IPS DF 6.9 (cell line): ENCODE measurements around the gene CLEC20A.

ENCODE experiments used
- DNase-seq: peaks from one replicate; pipeline ENCODE4 v3.0.0-alpha.2; 2013; ENCODE audit warnings: low read depth, low spot score
- H3K27ac ChIP-seq: one replicate; pipeline ENCODE4 v1.5.1; 2013; ENCODE audit warnings: low read length, control low read depth
- H3K27me3 ChIP-seq: 2 replicates; pipeline ENCODE4 v1.6.1; 2013; ENCODE audit warnings: mild to moderate bottlenecking, low read length; ENCODE audit not compliant: control insufficient read depth, insufficient read depth
- H3K36me3 ChIP-seq: 2 replicates; pipeline ENCODE4 v1.6.1; 2013; ENCODE audit warnings: low read length; ENCODE audit not compliant: control insufficient read depth, insufficient read depth
- H3K4me1 ChIP-seq: 2 replicates; pipeline ENCODE4 v1.6.1; 2013; ENCODE audit warnings: low read length; ENCODE audit not compliant: control insufficient read depth, insufficient read depth
- H3K4me3 ChIP-seq: 2 replicates; pipeline ENCODE4 v1.5.1; 2013; ENCODE audit warnings: mild to moderate bottlenecking, low read length
- H3K9me3 ChIP-seq: 2 replicates; pipeline ENCODE4 v1.6.1; 2013; ENCODE audit warnings: low read length, inconsistent platforms; ENCODE audit not compliant: control insufficient read depth, insufficient read depth
- whole genome bisulfite sequencing: extraction: QIAGEN DNeasy Blood & Tissue Kit; methylation state at CpG from one replicate; pipeline ENCODE4 v1.1.7; 2013; ENCODE audit warnings: mixed read lengths, missing lambda C conversion rate; ENCODE audit not compliant: insufficient read length, insufficient coverage; 5-methylcytosine and 5-hydroxymethylcytosine counted together

Gene CLEC20A

GRCh38 chr1:178490136-178490535 is 6.6 kb downstream of the CLEC20A start:
- no CpG with 5 or more reads among the region's 8 CpGs for WGBS
- no peak for DNase-seq
- H3K4me3 ChIP-seq, result no peak overlapping the region
- H3K27ac ChIP-seq, result no peak overlapping the region
- no peaks in the 10 kb centered on the region for H3K9me3 ChIP-seq
- H3K27me3 ChIP-seq, result no peaks in the 10 kb centered on the region
- H3K4me1 ChIP-seq, result no peaks in the 10 kb centered on the region
- H3K36me3 ChIP-seq, result no peaks in the 10 kb centered on the region; the same call in 1 of the 2 replicates

GRCh38 chr1:178489399-178489798 is 7.4 kb downstream of the CLEC20A start:
- Histone ChIP-seq H3K27ac (no peak overlapping the region), H3K9me3 (no peaks in the 10 kb centered on the region), H3K27me3 (no peaks in the 10 kb centered on the region), H3K4me3 (no peak overlapping the region), H3K4me1 (no peaks in the 10 kb centered on the region), H3K36me3 (no peaks in the 10 kb centered on the region; the same call in 1 of the 2 replicates)
- no peak for DNase-seq
- no CpG with 5 or more reads among the region's 4 CpGs for WGBS

DNA sequence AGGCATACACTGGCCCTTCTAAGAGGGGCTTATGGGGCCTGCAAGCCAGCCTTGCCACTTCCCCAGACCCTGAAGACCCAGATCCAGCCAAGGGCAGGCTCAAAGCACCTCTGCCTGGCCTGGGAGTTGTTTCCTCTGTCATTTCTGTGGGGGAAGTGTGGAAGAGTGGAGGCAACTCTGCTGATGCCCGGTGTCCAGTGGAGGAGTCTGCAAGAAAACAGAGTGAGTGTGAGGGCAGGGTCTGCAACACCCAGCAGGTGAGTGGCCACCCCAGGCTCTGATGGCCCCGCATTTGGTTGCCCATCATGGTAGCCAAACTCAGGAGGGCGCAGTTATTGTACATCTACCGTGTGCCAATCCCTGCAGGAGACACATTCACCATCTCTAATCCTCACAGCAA is 8.4 kb downstream of the CLEC20A start:
- no peak for DNase-seq
- Histone ChIP-seq H3K4me3 (no peak overlapping the region), H3K27me3 (no peaks in the 10 kb centered on the region), H3K36me3 (no peaks in the 10 kb centered on the region; the same call in 1 of the 2 replicates), H3K4me1 (no peaks in the 10 kb centered on the region), H3K27ac (no peak overlapping the region), H3K9me3 (no peaks in the 10 kb centered on the region)
- WGBS, result no CpG with 5 or more reads among the region's 4 CpGs

DNA sequence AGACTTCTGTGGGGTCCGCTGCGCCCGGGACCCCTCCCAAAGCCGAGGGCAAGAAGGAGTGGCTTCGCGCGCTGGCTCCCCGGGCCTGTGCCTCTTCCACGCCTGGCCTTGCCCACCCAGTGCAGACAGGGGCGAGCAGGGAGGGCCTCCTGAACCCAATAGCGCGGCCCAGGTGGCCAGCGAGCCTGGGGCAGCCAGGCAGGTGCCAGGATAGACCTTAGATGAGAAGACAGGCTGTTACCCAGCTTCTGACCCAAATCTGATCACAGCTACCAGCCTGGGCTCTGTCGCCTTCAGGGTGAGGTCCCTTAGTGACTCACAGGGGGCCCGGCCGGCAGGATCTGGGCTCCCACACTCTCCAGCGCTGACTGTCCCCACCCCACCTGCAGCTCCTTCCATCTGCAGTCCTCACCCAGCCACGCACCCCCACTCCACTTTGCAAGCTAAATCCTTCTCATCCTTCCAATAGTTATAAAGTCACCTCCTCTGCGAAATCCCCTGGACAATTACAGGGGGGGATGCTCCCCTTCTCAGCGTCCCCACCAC is 9.6 kb downstream of the CLEC20A start:
- Histone ChIP-seq H3K4me3 (no peak overlapping the region), H3K36me3 (no peaks in the 10 kb centered on the region; the same call in 1 of the 2 replicates), H3K27me3 (no peaks in the 10 kb centered on the region), H3K9me3 (no peaks in the 10 kb centered on the region), H3K27ac (no peak overlapping the region), H3K4me1 (no peaks in the 10 kb centered on the region)
- no peak for DNase-seq
- WGBS, result no CpG with 5 or more reads among the region's 20 CpGs

DNA sequence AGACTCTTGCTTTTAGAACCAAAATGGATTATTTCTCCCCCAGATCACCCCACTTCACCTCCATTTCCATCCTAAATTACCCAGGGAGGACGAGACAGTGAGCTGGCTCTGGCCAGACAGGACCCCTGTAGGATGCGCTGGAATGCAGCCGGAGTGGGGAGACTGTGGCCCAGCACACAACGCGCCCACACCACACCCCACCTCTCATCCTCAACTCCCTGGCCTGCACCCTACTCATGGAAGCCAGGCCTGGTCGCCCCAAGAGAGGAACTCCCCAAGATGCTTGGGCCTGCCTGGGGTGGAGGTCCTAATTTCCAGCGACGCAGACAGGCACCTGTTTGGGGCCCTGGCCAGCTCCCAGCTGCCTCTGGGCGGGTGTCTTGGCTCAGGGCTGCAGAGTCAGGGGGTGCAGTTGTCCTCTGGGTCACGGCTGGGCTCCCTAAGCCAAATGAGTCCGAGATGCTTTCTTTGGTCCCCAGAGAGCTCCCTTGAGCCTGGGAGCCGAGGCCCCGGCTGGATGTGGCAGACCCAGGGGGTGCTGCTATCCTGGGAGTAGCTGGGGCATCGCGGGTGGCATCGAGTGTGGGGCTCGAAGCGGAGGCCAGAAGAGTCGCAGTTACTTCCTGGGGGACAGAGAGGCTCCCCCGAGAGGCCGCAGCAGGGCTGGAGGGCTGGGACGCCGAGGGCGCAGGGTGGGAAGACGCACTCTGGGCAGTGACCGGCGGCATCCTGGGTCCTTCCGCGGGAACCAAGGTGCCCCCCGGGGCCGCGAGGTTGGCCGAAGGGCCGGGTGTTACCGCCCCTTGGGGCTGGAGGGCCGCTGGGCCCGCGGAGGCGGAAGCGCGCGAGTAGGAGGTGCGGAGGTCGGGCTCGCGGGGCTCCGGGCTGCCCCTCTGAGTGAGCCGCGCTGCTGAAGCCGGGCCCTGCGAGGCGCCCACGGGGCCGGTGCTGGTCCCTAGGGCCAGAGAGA is 10.4 kb downstream of the CLEC20A start:
- H3K4me3 ChIP-seq, result no peak overlapping the region
- no CpG with 5 or more reads among the region's 54 CpGs for WGBS
- no peaks in the 10 kb centered on the region for H3K27me3 ChIP-seq

DNA sequence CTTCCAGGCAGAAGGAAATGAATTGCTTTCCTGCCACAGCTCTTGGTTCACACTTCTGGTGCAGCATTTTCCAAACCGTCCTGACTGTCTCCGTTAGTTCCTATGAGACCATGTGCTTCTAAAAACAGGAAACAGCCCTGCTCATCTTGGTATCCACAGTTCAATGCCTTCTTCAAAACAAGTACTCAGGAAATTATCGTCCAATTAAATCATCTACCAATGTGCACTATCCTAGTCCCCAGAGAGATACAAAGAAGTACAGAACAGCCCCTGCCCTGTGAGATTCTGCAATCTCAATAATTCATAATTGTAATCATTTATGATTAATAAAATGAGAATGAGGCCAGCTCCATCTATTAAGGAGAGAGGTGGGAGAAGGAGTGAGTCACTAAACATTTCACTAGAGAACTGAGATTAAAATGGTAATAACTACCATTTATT is 11.2 kb downstream of the CLEC20A start:
- no peaks in the 10 kb centered on the region for H3K4me1 ChIP-seq
- no peaks in the 10 kb centered on the region; the same call in 1 of the 2 replicates for H3K36me3 ChIP-seq
- WGBS, result no CpG with 5 or more reads among the region's 3 CpGs
- no peaks in the 10 kb centered on the region for H3K27me3 ChIP-seq
- no peaks in the 10 kb centered on the region for H3K9me3 ChIP-seq
- no peak for DNase-seq
- H3K4me3 ChIP-seq, result no peak overlapping the region
- no peak overlapping the region for H3K27ac ChIP-seq

More for the DNA sequence above, 10.4 kb downstream of the CLEC20A start:
- DNase-seq, result no peak
- Histone ChIP-seq H3K9me3 (no peaks in the 10 kb centered on the region), H3K27ac (no peak overlapping the region), H3K4me1 (no peaks in the 10 kb centered on the region), H3K36me3 (no peaks in the 10 kb centered on the region; the same call in 1 of the 2 replicates)

DNA sequence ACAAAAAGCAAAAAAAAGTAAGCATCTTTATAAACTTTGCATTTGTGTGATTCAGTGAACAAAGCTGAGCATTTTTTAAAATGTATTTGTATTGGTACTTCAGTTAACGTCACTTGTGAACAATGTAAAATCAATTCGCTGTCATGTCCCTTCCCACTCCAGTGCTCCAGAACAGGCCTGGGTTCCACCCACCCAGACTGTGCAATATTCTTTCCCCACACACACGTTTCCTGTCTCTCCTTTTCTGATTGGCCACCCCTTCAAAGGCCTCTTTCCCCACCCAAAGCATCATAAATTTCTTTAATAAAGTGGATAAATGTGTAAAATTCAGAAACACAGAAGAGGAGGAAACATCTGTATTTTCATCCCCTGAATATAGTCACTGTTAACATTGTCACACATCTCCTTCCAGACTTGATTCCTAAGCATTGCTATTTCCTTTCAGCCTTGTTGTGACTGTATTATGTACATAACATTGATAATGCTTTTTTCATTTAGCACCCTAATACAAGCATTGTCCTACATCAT is 12.0 kb downstream of the CLEC20A start:
- H3K27me3 ChIP-seq, result no peaks in the 10 kb centered on the region
- no peak for DNase-seq
- H3K27ac ChIP-seq, result no peak overlapping the region
- WGBS, result no CpG with 5 or more reads among the region's 3 CpGs
- H3K4me1 ChIP-seq, result no peaks in the 10 kb centered on the region
- no peak overlapping the region for H3K4me3 ChIP-seq
- H3K9me3 ChIP-seq, result no peaks in the 10 kb centered on the region
- H3K36me3 ChIP-seq, result no peaks in the 10 kb centered on the region; the same call in 1 of the 2 replicates

DNA sequence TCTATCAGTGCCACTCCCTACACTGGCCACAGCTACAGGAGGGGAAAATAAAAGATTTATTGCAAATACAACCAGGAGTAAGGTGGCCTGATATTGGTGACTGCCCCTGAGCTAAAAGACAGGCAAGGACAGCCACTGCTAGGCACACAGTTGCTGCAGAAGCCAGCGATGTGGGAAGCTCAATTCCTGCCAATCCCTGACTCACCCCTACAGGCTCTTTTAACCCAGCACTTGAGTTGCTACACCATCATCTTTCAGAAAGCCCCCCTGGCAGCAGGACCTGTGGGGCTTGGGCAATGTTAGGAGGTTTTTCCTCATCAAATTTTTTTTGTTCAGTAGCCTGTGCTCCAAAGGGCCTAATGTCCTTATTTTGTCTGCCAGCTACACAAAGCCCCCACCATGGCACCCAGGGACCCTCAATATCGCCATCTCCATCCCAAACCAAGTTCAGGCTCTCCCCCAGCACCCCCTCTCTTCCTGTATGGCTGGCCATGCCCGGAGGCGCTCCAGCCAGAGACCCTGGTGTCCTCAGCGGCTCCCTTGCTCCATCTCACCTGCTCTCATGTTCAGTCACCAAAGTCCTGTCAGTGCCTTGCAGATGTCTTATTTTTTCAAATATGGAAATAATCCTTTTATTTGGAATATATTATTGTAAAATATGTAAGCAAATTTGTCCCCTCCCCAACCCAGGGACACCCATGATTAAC is 13.4 kb downstream of the CLEC20A start:
- H3K36me3 ChIP-seq, result no peaks in the 10 kb centered on the region; the same call in 1 of the 2 replicates
- no peak overlapping the region for H3K4me3 ChIP-seq
- H3K9me3 ChIP-seq, result no peaks in the 10 kb centered on the region
- WGBS, result no CpG with 5 or more reads among the region's 5 CpGs
- no peaks in the 10 kb centered on the region for H3K4me1 ChIP-seq
- H3K27ac ChIP-seq, result no peak overlapping the region
- DNase-seq, result no peak
- no peaks in the 10 kb centered on the region for H3K27me3 ChIP-seq

- no peak for DNase-seq
- Histone ChIP-seq H3K4me3 (no peak overlapping the region), H3K36me3 (0 out of 2 replicates have a peak, but pooled peaks cover 5% of the 10 kb centered on the region), H3K9me3 (no peaks in the 10 kb centered on the region), H3K27ac (no peak overlapping the region), H3K27me3 (no peaks in the 10 kb centered on the region), H3K4me1 (0 out of 2 replicates have a peak, but pooled peaks cover 1% of the 10 kb centered on the region)
- no CpG with 5 or more reads among the region's 1 CpG for WGBS
These were observed 18.9 kb downstream of the CLEC20A start for GRCh38 chr1:178477841-178478240.

- no peaks in the 10 kb centered on the region for H3K27me3 ChIP-seq
- DNase-seq, result no peak
- H3K27ac ChIP-seq, result no peak overlapping the region
- 0 out of 2 replicates have a peak, but pooled peaks cover 5% of the 10 kb centered on the region for H3K36me3 ChIP-seq
- H3K4me3 ChIP-seq, result no peak overlapping the region
- H3K9me3 ChIP-seq, result no peaks in the 10 kb centered on the region
- no CpG with 5 or more reads among the region's 4 CpGs for WGBS
- 0 out of 2 replicates have a peak, but pooled peaks cover 1% of the 10 kb centered on the region for H3K4me1 ChIP-seq
These were observed 19.4 kb downstream of the CLEC20A start for GRCh38 chr1:178477373-178477772.
